HepG2 (cell line): ENCODE results near the gene STRADB. TPM values are rescaled to one million over a fixed set of nuclear protein-coding genes. Genes with fewer than 3 reads are reported as not detected.
A peak's percentile ranks its signal among the peaks of the same experiment; 100 is the strongest.

Experiments used
- ATAC-seq: fragments of 200-7000 bp; cut with Tn5 transposase; 3 replicates; pipeline ENCODE4 v1.9.1; 2020; ENCODE audit warnings: mild to moderate bottlenecking, moderate library complexity
- BruUV-seq: library from RNA; stranded (reverse); fragments of 400-500 nt; replicated peaks from 2 replicates; lab custom pipeline; 2021; lab: Mats Ljungman, UMichigan
- CTCF ChIA-PET: fragments of 300-600 bp; formaldehyde crosslinking; extraction: SDS; loops from one replicate; lab custom pipeline; 2021; ENCODE audit warnings: low total read pairs, inconsistent platforms, low intra/inter-chr PET ratio; lab: Yijun Ruan, JAX
- POLR2A ChIA-PET: fragments of 350-600 bp; sonication (Branson Sonifier 250); formaldehyde crosslinking; loops from one replicate; lab custom pipeline; 2020; ENCODE audit warnings: antibody characterized with exemption, inconsistent platforms; lab: Yijun Ruan, JAX
- DNase-seq: peaks from one replicate; pipeline ENCODE4 v3.0.0-alpha.2; 2015; ENCODE audit warnings: low spot score
- FAIRE-seq: peaks from 3 replicates; lab custom pipeline; 2011; peaks lifted over from hg19 to GRCh38; lab: Jason Lieb, UNC
- H2AFZ ChIP-seq: one replicate; pipeline ENCODE4 v1.6.1; 2011; ENCODE audit warnings: low read length, inconsistent platforms
- H3K27ac ChIP-seq: fragments of 300-600 bp; 3 replicates; pipeline ENCODE4 v1.8.0; 2011; ENCODE audit warnings: mixed run types, mild to moderate bottlenecking, mixed read lengths, low read length, inconsistent platforms; ENCODE audit not compliant: insufficient read depth; ENCODE audit errors: extremely low read length
- H3K27me3 ChIP-seq, 2 experiments: fragments of 200-600 bp in 1 of 2; 2 replicates in 1 of 2; 3 replicates in 1 of 2; pipeline versions ENCODE4 v1.6.0 to v1.8.0; 2011; ENCODE audit warnings: low read length in 2 of 2, mild to moderate bottlenecking in 2 of 2, moderate library complexity in 2 of 2, inconsistent platforms in 1 of 2; ENCODE audit not compliant: insufficient read depth in 2 of 2, control insufficient read depth in 1 of 2
- H3K36me3 ChIP-seq, 2 experiments: fragments of 200-600 bp in 1 of 2; replicated peaks in 1 of 2; 2 replicates in 1 of 2; 3 replicates in 1 of 2; pipeline versions ENCODE4 v1.5.1 to v1.8.0; 2011; ENCODE audit warnings: low read length in 2 of 2, inconsistent platforms in 1 of 2; ENCODE audit not compliant: insufficient read depth in 2 of 2, control insufficient read depth in 1 of 2
- H3K4me1 ChIP-seq: 2 replicates; pipeline ENCODE4 v1.5.1; 2012; ENCODE audit warnings: low read length, inconsistent platforms; ENCODE audit not compliant: insufficient read depth
- H3K4me2 ChIP-seq: 2 replicates; pipeline ENCODE4 v1.6.0; 2011; ENCODE audit warnings: low read depth, low read length, inconsistent platforms
- H3K4me3 ChIP-seq, 3 experiments: fragments of 200-600 bp in 1 of 3; sonication (generic), shearing (Covaris generic) in 1 of 3; replicated peaks in 1 of 3; 2 replicates each; pipeline ENCODE4 v1.5.1; 2011 to 2016; ENCODE audit warnings: low read length in 3 of 3, inconsistent platforms in 2 of 3, low read depth in 2 of 3, mild to moderate bottlenecking in 2 of 3, control low read depth in 1 of 3, mixed read lengths in 1 of 3; ENCODE audit not compliant: insufficient read depth in 1 of 3
- H3K79me2 ChIP-seq: one replicate; pipeline ENCODE4 v1.6.1; 2011; ENCODE audit warnings: low read length, inconsistent platforms; ENCODE audit not compliant: insufficient read depth
- H3K9ac ChIP-seq: 2 replicates; pipeline ENCODE4 v1.6.0; 2011; ENCODE audit warnings: mild to moderate bottlenecking, low read depth, low read length, inconsistent platforms; ENCODE audit not compliant: insufficient read depth
- H3K9me3 ChIP-seq: 2 replicates; pipeline ENCODE4 v1.5.1; 2012; ENCODE audit warnings: mild to moderate bottlenecking, low read length
- H4K20me1 ChIP-seq: 2 replicates; pipeline ENCODE4 v1.6.0; 2011; ENCODE audit warnings: inconsistent platforms, mild to moderate bottlenecking, low read length, moderate library complexity; ENCODE audit not compliant: insufficient read depth
- ADNP ChIP-seq: sonication (generic); formaldehyde crosslinking; IDR thresholded peaks from 2 replicates; pipeline ENCODE4 v1.4.0; 2020; ENCODE audit warnings: missing genetic modification reagents
- BHLHE40 ChIP-seq: IDR thresholded peaks from 2 replicates; pipeline ENCODE4 v1.6.1; 2011; ENCODE audit warnings: low read length, improper control_type of control experiment
- CSRNP1 ChIP-seq: sonication (generic); formaldehyde crosslinking; IDR thresholded peaks from 2 replicates; pipeline ENCODE4 v1.8.1; 2023; ENCODE audit warnings: mild to moderate bottlenecking, missing genetic modification reagents
- ESRRA ChIP-seq: sonication (generic); formaldehyde crosslinking; IDR thresholded peaks from 2 replicates; pipeline ENCODE4 v1.5.1; 2020; ENCODE audit warnings: mild to moderate bottlenecking, low read depth, missing genetic modification reagents
- HOXA9 ChIP-seq: sonication (generic); formaldehyde crosslinking; IDR thresholded peaks from 2 replicates; pipeline ENCODE4 v1.8.1; 2022; ENCODE audit warnings: missing genetic modification reagents, mild to moderate bottlenecking, moderate library complexity, borderline replicate concordance
- IKZF4 ChIP-seq: sonication (generic); formaldehyde crosslinking; IDR thresholded peaks from 2 replicates; pipeline ENCODE4 v1.5.1; 2020; ENCODE audit warnings: borderline replicate concordance, mild to moderate bottlenecking, low read depth, missing genetic modification reagents; ENCODE audit errors: not compliant biosample characterization
- MEF2D ChIP-seq: sonication (generic); formaldehyde crosslinking; IDR thresholded peaks from 2 replicates; pipeline ENCODE4 v1.5.1; 2020; ENCODE audit warnings: mild to moderate bottlenecking, missing genetic modification reagents
- PAX8 ChIP-seq: sonication (generic); formaldehyde crosslinking; IDR thresholded peaks from 2 replicates; pipeline ENCODE4 v1.8.0; 2022; ENCODE audit warnings: mild to moderate bottlenecking, missing genetic modification reagents, borderline replicate concordance
- RELA ChIP-seq: sonication (generic); formaldehyde crosslinking; IDR thresholded peaks from 2 replicates; pipeline ENCODE4 v1.4.0; 2020; ENCODE audit warnings: missing genetic modification reagents
- RFXAP ChIP-seq: sonication (generic); formaldehyde crosslinking; IDR thresholded peaks from 2 replicates; pipeline ENCODE4 v1.4.0; 2020; ENCODE audit warnings: missing genetic modification reagents, borderline replicate concordance
- STAT6 ChIP-seq: sonication (generic); formaldehyde crosslinking; IDR thresholded peaks from 2 replicates; pipeline ENCODE4 v1.4.0; 2020; ENCODE audit warnings: missing genetic modification reagents, mild to moderate bottlenecking, borderline replicate concordance
- ZNF276 ChIP-seq: sonication (generic); formaldehyde crosslinking; IDR thresholded peaks from 2 replicates; pipeline ENCODE4 v1.4.0; 2020; ENCODE audit warnings: mild to moderate bottlenecking, low read depth, missing genetic modification reagents
- ZNF772 ChIP-seq: sonication (generic); formaldehyde crosslinking; IDR thresholded peaks from 2 replicates; pipeline ENCODE4 v1.5.0; 2020; ENCODE audit warnings: mild to moderate bottlenecking, missing genetic modification reagents
- ZNF775 ChIP-seq: sonication (generic); formaldehyde crosslinking; IDR thresholded peaks from 2 replicates; pipeline ENCODE4 v1.4.0; 2020; ENCODE audit warnings: missing genetic modification reagents, mild to moderate bottlenecking, moderate library complexity, borderline replicate concordance
- WGBS: methylation state at CpG from one replicate; pipeline ENCODE4 v1.1.6; 2017; ENCODE audit warnings: low lambda C conversion rate; 5-methylcytosine and 5-hydroxymethylcytosine counted together
- in situ Hi-C: cut with HindIII; loops from 2 replicates; pipeline ENCODE4 v1.10.0; 2017; ENCODE audit warnings: low pct_unique_long_range_greater_than_20kb; ENCODE audit not compliant: extremely low pct_ligation_motif_present
- intact Hi-C: fragments of 100-400 bp; cut with micrococcal nuclease; formaldehyde crosslinking; loops from one replicate; pipeline ENCODE4 v1.10.0; 2022; ENCODE audit not compliant: unreplicated experiment
- polyA plus RNA-seq, 8 experiments: library from polyadenylated mRNA; depleted of rRNA in 3 of 8; stranded (reverse) in 7 of 8; unstranded in 1 of 8; fragments of >200 nt; fragmentation: Illumina TruSeq in 4 of 8; extraction: Trizol in 4 of 8; gene quantifications; 2 replicates each; pipeline versions ENCODE4 v1.2.1 to v1.2.3, GENCODE V29; 2011 to 2016; ENCODE audit warnings: low read depth in 4 of 8, missing spikeins in 1 of 8, mixed read lengths in 1 of 8; ENCODE audit not compliant: insufficient read depth in 1 of 8
- total RNA-seq, 5 experiments: library from RNA; depleted of rRNA; stranded (reverse); fragments of >200 nt; fragmentation: Illumina TruSeq; extraction: Trizol; gene quantifications; 2 replicates each; pipeline ENCODE4 v1.2.3, GENCODE V29; 2016; ENCODE audit warnings: low read depth in 1 of 5

Gene STRADB
- total and polyA plus RNA-seq, 2 of the 13 experiments (the other 11 are each of a cell fraction or from before 2014, with no cell fraction given): 34.1 to 66.6 TPM

GRCh38 chr2:201430839-201431238 is 20.7 kb upstream of the STRADB start:
- DNase-seq: no peak

More at GRCh38 chr2:201430839-201431238, 20.7 kb upstream of the STRADB start:
- no peak for ATAC-seq
- no TSS peak for BruUV-seq
- no peak for FAIRE-seq
- ChIA-PET POLR2A (interaction anchor here (1.2 kb wide), 1 partner anchor 21 kb away, joined by 3 read pairs; the partner anchor contains the start of gene STRADB), CTCF (no interaction called here)
- Histone ChIP-seq H3K4me3 (no peak overlapping the region), H2AFZ (no peak overlapping the region), H3K4me1 (peaks cover 55% of the 10 kb centered on the region), H3K9ac (no peak overlapping the region), H3K79me2 (peaks cover 3% of the 10 kb centered on the region), H3K27ac (peak overlapping the region; percentile 39), H4K20me1 (no peaks in the 10 kb centered on the region), H3K27me3 (no peaks in the 10 kb centered on the region), H3K36me3 (no peaks in the 10 kb centered on the region), H3K9me3 (no peaks in the 10 kb centered on the region), H3K4me2 (peak overlapping the region; percentile 54; the same call in 1 of the 2 replicates)
- no peak for TF ChIP-seq BHLHE40
- no peak for TF ChIP-seq ZNF276 (CRISPR knock-in tag)
- no peak for TF ChIP-seq ZNF775 (CRISPR knock-in tag)
- TF ChIP-seq CSRNP1 (CRISPR knock-in tag): no peak
- no peak for TF ChIP-seq ESRRA (CRISPR knock-in tag)
- TF ChIP-seq MEF2D (CRISPR knock-in tag): no peak
- TF ChIP-seq ZNF772 (CRISPR knock-in tag): no peak
- TF ChIP-seq PAX8 (CRISPR knock-in tag): no peak
- no peak for TF ChIP-seq STAT6
- TF ChIP-seq RFXAP (CRISPR knock-in tag): no peak
- no peak for TF ChIP-seq RELA
- no peak for TF ChIP-seq ADNP
- no peak for TF ChIP-seq HOXA9 (CRISPR knock-in tag)
- TF ChIP-seq IKZF4: no peak
- intact Hi-C loops: no loop called here
- in situ Hi-C loops: no loop called here
- WGBS: 78% methylated on average over 5 of the region's 5 CpGs
